ENCODE measurements around the gene THAP8.

Gene THAP8

DNA sequence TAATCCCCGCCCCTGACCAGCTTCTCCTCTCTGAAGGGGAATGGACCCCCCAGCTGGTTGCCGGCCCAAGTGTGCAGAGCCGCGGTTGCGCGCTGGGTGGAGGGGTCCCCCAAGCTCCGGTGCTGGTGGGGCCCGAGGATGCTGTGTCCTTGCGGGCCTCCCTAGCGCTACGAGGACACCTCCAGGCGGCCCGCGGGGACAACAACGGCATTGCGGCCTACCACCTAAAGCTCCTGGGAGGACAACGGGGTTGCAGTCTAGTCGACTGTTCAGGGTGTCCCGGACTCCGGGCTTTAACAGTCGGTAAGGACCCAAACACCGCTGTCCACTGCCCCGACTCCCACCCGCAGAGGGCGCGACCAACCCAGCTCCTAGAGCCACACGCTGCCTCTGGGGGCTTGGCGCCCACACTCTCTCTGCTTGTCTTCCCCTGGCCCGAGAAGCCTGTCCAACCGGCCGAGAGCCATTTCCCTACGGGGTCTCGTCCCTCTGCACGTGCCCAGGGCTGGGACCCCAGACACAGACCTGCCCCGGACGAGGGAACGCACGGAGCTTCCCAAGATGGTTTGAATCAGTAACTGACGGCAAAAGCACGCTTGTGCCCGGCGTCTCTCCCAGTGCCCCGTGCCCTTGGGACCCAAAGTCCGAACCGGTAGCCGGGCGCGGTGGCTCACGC lies 60.0 kb downstream of the THAP8 start:
- no peak for DNase-seq (ENCODE audit: low spot score)

DNA sequence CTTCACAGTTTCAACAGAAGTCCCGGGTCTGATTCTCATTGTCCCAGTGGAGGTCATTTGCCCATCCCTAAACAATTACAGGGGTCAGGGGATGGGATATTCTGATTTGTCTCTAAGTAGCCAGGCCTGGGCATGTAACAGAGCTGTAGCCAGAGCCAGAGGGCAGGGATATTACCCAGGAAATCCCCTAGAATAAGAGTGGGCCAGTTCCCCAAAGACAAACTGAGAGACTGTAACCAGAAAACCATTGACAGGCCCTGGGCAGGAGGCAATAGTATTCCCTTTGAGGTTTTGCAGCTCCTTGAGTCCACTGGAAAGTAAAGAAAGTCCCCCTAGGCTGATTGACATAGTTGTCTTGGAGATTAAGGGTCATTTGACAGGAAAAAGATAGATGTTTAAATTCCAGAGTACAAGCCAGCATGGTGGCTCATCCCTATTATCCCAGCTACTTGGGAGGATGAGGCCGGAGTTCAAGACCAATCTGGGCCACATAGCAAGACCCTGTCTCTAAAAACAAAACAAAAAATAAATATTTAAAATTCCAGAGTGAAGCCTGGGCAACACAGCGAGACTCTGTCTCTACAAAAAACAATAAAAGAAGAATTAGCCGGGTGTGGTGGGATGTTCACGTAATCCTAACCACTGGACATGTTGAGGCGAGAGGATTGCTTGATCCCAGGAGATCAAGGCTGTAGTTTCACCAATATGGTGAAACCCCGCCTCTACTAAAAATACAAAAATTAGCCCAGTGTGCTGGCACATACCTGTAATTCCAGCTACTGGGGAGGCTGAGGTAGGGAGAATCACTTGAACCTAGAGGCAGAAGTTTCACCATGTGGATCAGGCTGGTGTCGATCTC lies 60.9 kb downstream of the THAP8 start:
- DNase-seq (ENCODE audit: low spot score), result no peak

DNA sequence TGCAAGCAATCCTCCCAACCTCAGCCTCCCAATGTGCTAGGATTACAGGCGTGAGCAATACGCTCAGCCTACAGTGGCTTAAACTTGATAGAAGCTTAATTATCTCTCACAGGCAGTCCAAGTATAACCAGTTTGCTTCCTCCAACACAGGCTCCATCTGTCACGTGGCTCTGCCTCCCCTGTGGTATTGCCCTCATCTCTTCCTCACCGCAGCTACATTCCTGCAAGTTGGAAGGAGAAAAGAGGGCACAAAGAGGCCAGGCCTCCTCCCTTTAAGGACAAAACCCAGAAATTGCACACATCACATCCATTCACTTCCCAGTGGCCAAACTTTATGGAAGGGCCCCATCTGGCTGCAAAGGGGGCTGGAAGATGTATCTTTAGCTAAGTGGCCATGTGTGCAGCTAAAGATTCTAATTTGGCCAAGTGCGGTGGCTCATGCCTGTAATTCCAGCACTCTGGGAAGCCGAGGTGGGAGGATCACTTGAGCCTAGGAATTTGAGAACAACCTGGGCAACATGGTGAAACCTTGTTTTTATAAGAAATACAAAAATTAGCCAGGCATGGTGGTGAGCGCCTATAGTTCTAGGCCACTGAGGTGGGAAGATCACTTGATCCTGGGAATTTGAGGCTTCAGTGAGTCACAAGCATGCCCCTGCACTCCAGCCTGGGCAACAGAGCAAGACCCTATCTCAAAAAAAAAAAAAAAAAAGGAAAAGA lies 62.2 kb downstream of the THAP8 start:
- no peak for DNase-seq (ENCODE audit: low spot score)

DNA sequence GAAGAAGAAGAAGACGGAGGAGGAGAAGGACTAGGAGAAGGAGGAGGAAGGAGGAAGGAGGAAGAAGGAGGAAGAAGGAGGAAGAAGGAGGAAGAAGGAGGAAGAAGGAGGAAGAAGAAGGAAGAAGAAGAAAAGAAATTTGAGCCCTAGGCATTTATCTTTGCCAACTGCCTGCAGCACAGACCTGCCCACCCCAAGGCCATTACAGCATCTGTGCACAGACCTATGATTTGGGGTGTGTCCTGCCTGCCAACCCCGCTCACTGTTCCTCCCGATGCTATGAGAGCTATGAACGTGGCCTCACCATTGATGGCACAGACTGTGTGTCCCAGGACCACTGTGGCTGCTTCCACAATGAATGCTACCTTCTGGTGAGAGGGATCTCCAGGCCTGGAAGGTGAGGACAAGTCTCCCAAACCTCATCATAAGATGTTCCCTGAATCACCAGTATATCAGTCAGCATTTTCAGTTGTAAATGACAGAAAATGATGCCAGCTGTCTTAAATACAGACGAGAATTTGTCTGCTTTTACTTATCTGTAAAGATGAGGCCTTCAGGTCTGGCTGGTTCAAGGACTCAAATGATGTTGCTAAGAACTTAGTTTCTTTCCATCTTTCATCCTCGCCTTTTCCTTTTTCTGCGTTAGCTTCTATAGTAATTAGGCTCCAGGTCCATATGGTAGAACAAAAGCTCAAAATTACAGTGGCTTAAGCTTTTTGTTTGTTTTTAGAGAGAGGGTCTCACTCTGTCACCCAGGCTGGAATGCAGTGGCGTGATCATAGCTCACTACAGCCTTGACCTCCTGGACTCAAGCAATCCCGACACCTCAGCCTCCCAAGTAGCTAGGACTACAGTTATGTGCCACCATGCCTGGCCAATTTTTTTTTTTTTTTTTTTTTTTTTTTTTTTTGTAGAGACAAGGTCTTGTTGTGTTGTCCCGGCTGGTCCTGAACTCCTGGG lies 63.0 kb downstream of the THAP8 start:
- DNase-seq (ENCODE audit: low spot score), result no peak

DNA sequence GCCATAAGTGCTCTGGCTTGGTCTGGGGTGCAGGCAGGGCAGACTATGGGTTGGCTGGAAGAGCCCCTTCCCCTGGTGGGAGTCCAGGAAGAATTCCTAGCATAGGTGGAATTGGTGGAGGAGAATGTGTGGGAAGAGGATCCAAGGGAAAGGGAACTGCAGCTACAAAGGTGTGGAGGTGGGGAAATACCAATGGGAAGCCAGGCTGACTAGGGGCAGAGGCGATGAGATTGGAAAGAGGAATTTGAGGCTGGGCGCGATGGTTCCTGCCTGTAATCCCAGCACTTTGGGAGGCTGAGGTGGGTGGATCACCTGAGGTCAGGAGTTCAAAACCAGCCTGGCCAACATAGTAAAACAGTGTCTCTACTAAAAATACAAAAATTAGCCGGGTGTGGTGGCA lies 63.9 kb downstream of the THAP8 start:
- DNase-seq (ENCODE audit: low spot score), result no peak

DNA sequence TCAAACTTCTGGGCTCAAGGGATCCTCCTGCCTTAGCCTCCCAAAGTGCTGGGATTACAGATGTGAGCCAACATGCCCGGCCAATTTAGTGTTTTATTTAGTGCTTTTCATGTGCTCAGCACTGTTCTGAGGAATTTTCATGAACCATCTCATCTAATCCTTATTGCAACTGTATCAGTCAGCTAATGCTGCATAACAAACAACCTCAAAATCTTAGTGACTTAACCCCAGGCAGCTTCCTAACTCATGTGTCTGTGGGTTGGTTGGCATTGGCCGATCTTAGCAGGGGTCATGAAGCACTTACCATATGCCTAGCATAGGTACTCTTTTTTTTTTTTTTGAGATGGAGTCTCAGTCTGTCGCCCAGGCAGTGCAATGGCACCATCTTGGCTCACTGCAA lies 65.3 kb downstream of the THAP8 start:
- DNase-seq (ENCODE audit: low spot score), result no peak

DNA sequence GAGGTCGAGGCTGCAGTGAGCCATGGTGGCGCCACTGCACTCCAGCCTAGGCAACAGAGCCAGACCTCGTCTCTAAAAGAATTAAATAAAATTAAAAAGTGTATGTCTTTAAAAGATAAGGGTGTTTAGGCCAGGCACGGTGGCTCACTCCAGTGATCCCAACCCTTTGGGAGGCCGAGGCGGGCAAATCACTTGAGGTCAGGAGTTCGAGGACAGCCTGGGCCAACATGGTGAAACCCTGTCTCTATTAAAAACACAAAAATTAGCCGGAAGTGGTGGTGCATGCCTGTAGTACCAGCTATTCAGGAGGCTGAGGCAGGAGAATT lies 66.6 kb downstream of the THAP8 start:
- DNase-seq (ENCODE audit: low spot score), result no peak

DNA sequence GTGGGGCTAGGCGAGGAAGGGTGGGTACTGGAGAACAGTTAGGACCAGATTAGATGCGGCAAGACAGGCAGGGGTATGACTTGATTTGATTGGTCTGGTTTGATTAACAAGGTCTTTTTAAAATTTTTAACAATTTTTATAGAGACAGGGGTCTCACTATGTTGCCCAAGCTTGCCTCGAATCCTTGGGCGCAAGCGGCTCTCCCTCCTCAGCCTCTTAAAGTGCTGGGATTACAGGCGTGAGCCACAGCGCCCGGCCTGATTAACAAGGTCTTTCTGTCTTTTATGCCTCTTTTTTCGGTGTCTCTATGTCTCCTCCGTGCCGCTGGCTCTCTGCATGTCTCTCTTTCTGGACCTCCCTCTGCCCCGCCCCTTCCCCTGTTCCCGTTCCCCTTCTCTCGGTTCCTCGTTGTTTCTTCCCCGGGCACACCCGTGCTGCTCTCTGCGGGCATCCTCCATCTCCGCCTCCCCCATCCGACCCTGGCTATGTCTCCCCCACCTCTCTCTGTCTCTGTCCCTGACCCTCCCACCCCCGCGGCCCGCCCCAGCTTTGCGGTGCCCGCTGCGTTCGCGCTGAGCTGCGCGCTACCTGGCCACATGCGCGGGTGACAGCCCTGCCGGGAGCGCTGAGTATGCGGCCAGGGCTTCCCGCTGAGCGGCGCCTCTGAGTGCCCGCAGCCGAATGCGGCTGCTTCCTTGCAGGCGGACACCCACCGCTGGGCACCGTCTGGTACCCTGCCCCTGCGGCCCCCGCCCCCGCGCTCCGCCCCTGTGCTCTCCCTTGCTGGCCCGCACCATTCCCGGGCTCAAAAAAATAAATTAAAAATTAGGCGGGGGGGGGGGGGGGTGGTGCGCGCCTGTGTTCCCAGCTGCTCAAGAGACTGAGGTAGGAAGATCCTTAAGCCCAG lies 67.2 kb downstream of the THAP8 start:
- no peak for DNase-seq (ENCODE audit: low spot score)

DNA sequence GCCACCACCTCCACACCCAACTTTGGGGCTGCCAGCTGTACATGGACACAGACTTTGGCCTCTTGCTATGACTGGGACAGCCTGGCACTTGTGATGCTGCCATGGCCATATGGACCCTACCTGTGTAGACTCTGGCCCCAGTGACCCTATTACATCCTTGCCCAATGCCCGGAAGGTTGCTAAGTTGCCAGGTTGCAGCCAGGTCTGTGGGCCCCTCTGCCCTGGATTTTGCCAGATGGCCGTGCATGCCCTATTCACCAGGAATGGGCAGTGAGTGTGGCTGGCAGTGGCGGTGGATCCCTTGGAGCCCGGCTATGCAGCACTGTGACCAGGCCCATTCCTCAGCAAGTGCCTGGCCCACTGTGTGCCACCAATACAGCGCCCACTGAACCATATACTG lies 68.0 kb downstream of the THAP8 start:
- no peak for DNase-seq (ENCODE audit: low spot score)
